ENCODE measurements around the gene TNNT1.

Gene TNNT1

GRCh38 chr19:55158848-55159749, 10.1 kb upstream of the TNNT1 start (continued):
- TF ChIP-seq ZBTB10 (tag by site-specific recombination; IDR thresholded peaks at IDR 0.05) (peak; percentile 64; the same call in 1 of the 2 replicates), PRDM4 (tag by site-specific recombination; IDR thresholded peaks at IDR 0.05) (no peak), ZNF404 (tag by site-specific recombination; IDR thresholded peaks at IDR 0.05) (no peak), ZNF560 (tag by site-specific recombination; IDR thresholded peaks at IDR 0.05; ENCODE audit: borderline replicate concordance) (no peak), ZNF10 (tag by site-specific recombination; IDR thresholded peaks at IDR 0.05) (no peak), KLF9 (tag by site-specific recombination; IDR thresholded peaks at IDR 0.05; ENCODE audit: low read depth) (no peak), ZNF184 (tag by site-specific recombination; IDR thresholded peaks at IDR 0.05) (0 out of 2 replicates have a peak, but pooled peaks have one; percentile 45), ZNF211 (tag by site-specific recombination; IDR thresholded peaks at IDR 0.05; ENCODE audit: low read depth) (no peak), ZNF311 (tag by site-specific recombination; IDR thresholded peaks at IDR 0.05; ENCODE audit: borderline replicate concordance) (no peak), ZNF175 (tag by site-specific recombination; IDR thresholded peaks at IDR 0.05) (no peak), ZNF16 (tag by site-specific recombination; IDR thresholded peaks at IDR 0.05; ENCODE audit: low read depth) (no peak), ZNF610 (tag by site-specific recombination; IDR thresholded peaks at IDR 0.05; ENCODE audit: borderline replicate concordance) (no peak), PRDM2 (tag by site-specific recombination; IDR thresholded peaks at IDR 0.05; ENCODE audit: borderline replicate concordance) (no peak), ZNF629 (tag by site-specific recombination; IDR thresholded peaks at IDR 0.05) (peak; percentile 75), ZNF639 (tag by site-specific recombination; IDR thresholded peaks at IDR 0.05) (no peak), ZNF677 (tag by site-specific recombination; IDR thresholded peaks at IDR 0.05) (no peak), ZBTB8A (tag by site-specific recombination; IDR thresholded peaks at IDR 0.05) (no peak), ZNF398 (tag by site-specific recombination; IDR thresholded peaks at IDR 0.05) (peak; percentile 58), HOXA7 (CRISPR knock-in tag; IDR thresholded peaks at IDR 0.05; ENCODE audit: borderline replicate concordance) (no peak), IKZF3 (tag by site-specific recombination; IDR thresholded peaks at IDR 0.05) (no peak), ZSCAN4 (tag by site-specific recombination; IDR thresholded peaks at IDR 0.05) (no peak), ZNF423 (tag by site-specific recombination; IDR thresholded peaks at IDR 0.05) (no peak), YY1 (tag by site-specific recombination; IDR thresholded peaks at IDR 0.05) (no peak)
